Thymus (tissue), 11 donors: ENCODE results near the gene SOX14. TPM values are rescaled to one million over a fixed set of nuclear protein-coding genes. Genes with fewer than 3 reads are reported as not detected.

Experiments
- DNase-seq, 9 donors: peaks; one replicate each; pipeline ENCODE4 v3.0.0-alpha.2; 2013; ENCODE audit warnings: low spot score in 9 of 9, low read depth in 6 of 9, missing footprints in 1 of 9
- H3K27ac ChIP-seq, 2 donors: one replicate each; pipeline ENCODE4 v1.5.1; 2013; ENCODE audit warnings: control low read depth in 1 of 2, low read depth in 1 of 2, low read length in 1 of 2, mild to moderate bottlenecking in 1 of 2, moderate library complexity in 1 of 2
- H3K27me3 ChIP-seq, 2 donors: one replicate each; pipeline ENCODE4 v1.5.1; 2013; ENCODE audit warnings: low read length in 1 of 2; ENCODE audit not compliant: control insufficient read depth in 2 of 2, insufficient read depth in 1 of 2
- H3K36me3 ChIP-seq, 2 donors: one replicate each; pipeline ENCODE4 v1.5.1; 2013; ENCODE audit warnings: low read length in 1 of 2, mild to moderate bottlenecking in 1 of 2, moderate library complexity in 1 of 2; ENCODE audit not compliant: control insufficient read depth in 2 of 2, insufficient read depth in 2 of 2
- H3K4me1 ChIP-seq, 2 donors: one replicate each; pipeline ENCODE4 v1.5.1; 2013; ENCODE audit warnings: low read length in 2 of 2; ENCODE audit not compliant: control insufficient read depth in 2 of 2, insufficient read depth in 2 of 2
- H3K4me3 ChIP-seq, 2 donors: one replicate each; pipeline ENCODE4 v1.5.1; 2013; ENCODE audit warnings: low read length in 2 of 2, control low read depth in 1 of 2, mild to moderate bottlenecking in 1 of 2
- H3K9me3 ChIP-seq, 2 donors: one replicate each; pipeline ENCODE4 v1.5.1; 2013; ENCODE audit warnings: low read length in 1 of 2, mild to moderate bottlenecking in 1 of 2; ENCODE audit not compliant: control insufficient read depth in 2 of 2, insufficient read depth in 1 of 2
- WGBS: extraction: QIAGEN DNeasy Blood & Tissue Kit; methylation state at CpG from one replicate; pipeline ENCODE4 v1.1.7; 2013; 5-methylcytosine and 5-hydroxymethylcytosine counted together
- polyA plus RNA-seq: library from polyadenylated mRNA; stranded (reverse); fragments of 200-250 nt; gene quantifications from one replicate; pipeline ENCODE4 v1.2.3, GENCODE V29; 2013
- total RNA-seq: library from RNA; stranded (reverse); fragments of 120-200 nt; gene quantifications from one replicate; pipeline ENCODE4 v1.2.4, GENCODE V29; 2013
- donor health status: healthy.

Gene SOX14
- total and polyA plus RNA-seq, 2 donors = 0.07 to 0.09 TPM

- Histone ChIP-seq H3K4me1 (no peaks in the 10 kb centered on the region), H3K36me3 (no peaks in the 10 kb centered on the region), H3K27me3 (peaks cover 59 to 67% of the 10 kb centered on the region in 2 donors), H3K9me3 (peaks cover 0 to 14% of the 10 kb centered on the region in 2 donors), H3K27ac (no peak overlapping the region), H3K4me3 (no peak overlapping the region)
- no peak for DNase-seq
- 13% methylated on average over 7 of the region's 7 CpGs for WGBS
Observed at GRCh38 chr3:137772214-137772955, 8.3 kb downstream of the SOX14 start.

DNA sequence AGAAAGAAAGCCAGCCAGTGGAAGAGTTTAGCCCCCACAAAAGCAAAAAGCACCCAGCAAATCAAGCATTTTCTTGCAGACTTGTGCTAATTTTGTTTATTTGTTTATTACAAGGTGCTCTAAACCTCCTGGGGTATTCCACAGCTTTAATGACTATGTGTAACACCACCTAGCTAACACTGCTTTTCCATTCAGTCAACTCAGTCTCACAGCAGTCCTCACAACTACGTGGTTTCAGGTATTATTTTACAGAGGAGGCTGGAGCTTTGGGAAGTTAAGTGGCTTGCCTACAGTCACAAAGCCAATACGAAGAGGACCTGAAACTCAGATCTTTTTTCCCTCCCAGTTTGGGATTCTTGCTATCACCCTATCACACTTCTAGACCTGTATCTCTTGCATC is 14.8 kb downstream of the SOX14 start:
- H3K27ac ChIP-seq = no peak overlapping the region
- peaks cover 2 to 7% of the 10 kb centered on the region in 2 donors for H3K27me3 ChIP-seq
- H3K36me3 ChIP-seq = no peaks in the 10 kb centered on the region
- H3K4me3 ChIP-seq = no peak overlapping the region
- no peaks in the 10 kb centered on the region for H3K9me3 ChIP-seq
- WGBS = 24% methylated on average over 2 of the region's 2 CpGs
- DNase-seq = no peak
- H3K4me1 ChIP-seq = no peaks in the 10 kb centered on the region

- no peaks in the 10 kb centered on the region for H3K27me3 ChIP-seq
- DNase-seq = no peak
- no peaks in the 10 kb centered on the region for H3K36me3 ChIP-seq
- H3K4me3 ChIP-seq = no peak overlapping the region
- H3K4me1 ChIP-seq = no peaks in the 10 kb centered on the region
- 79% methylated on average over 6 of the region's 6 CpGs for WGBS
- no peaks in the 10 kb centered on the region for H3K9me3 ChIP-seq
- no peak overlapping the region for H3K27ac ChIP-seq
Observed at GRCh38 chr3:137787529-137787928, 23.4 kb downstream of the SOX14 start.

DNA sequence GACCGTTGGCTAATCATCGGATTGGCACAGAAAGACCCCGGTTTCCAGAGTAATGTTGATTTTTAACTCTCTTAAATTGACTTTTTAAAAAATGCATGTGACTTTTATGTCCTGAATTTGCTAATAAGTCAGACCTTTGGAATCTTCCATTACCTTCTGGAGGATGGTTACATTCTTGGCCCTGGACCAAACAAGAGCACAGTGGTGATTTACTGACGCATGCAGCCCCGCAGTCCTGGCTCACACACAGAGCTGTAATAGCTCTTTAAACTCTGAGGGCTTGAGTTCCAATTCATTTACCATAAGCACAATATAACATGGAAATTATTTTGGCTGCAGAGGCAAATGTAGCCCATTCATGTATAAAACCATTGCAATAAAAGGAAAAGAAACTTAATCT is 25.1 kb downstream of the SOX14 start:
- Histone ChIP-seq H3K4me1 (no peaks in the 10 kb centered on the region), H3K9me3 (no peaks in the 10 kb centered on the region), H3K27me3 (no peaks in the 10 kb centered on the region), H3K27ac (no peak overlapping the region), H3K36me3 (no peaks in the 10 kb centered on the region), H3K4me3 (no peak overlapping the region)
- no peak for DNase-seq
- WGBS = 87% methylated on average over 5 of the region's 5 CpGs

GRCh38 chr3:137792626-137793271 is 28.6 kb downstream of the SOX14 start:
- H3K4me1 ChIP-seq = no peaks in the 10 kb centered on the region
- no peak for DNase-seq
- WGBS = 6% methylated on average over 3 of the region's 3 CpGs
- no peaks in the 10 kb centered on the region for H3K27me3 ChIP-seq
- no peak overlapping the region for H3K4me3 ChIP-seq
- no peaks in the 10 kb centered on the region for H3K9me3 ChIP-seq
- no peaks in the 10 kb centered on the region for H3K36me3 ChIP-seq
- H3K27ac ChIP-seq = no peak overlapping the region

DNA sequence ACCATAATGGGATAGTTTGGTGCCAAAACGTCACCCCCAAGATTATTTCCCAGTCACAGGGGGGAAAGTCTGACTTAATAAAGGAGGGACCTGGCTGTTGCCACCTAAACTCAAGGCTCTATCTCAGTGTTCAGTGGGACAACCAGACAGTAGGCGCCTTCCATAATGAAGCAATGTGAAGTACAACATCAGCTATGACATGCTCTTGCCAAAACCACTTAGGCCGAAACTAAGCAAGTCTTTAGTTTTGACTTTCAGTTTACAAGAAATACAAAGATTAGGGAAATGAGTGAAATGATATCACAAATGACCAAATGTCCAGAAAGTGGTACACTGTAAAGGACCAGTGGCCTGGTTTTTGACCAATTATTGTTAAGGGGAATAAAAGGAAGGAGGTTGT is 32.9 kb downstream of the SOX14 start:
- H3K27ac ChIP-seq = no peak overlapping the region
- H3K27me3 ChIP-seq = no peaks in the 10 kb centered on the region
- 91% methylated on average over 3 of the region's 3 CpGs for WGBS
- no peaks in the 10 kb centered on the region for H3K9me3 ChIP-seq
- no peaks in the 10 kb centered on the region for H3K36me3 ChIP-seq
- H3K4me3 ChIP-seq = no peak overlapping the region
- no peaks in the 10 kb centered on the region for H3K4me1 ChIP-seq
- no peak for DNase-seq

- Histone ChIP-seq H3K4me3 (no peak overlapping the region), H3K9me3 (no peaks in the 10 kb centered on the region), H3K36me3 (no peaks in the 10 kb centered on the region), H3K27me3 (no peaks in the 10 kb centered on the region), H3K27ac (no peak overlapping the region), H3K4me1 (no peaks in the 10 kb centered on the region)
- WGBS = 86% methylated on average over 1 of the region's 1 CpG
- no peak for DNase-seq
Observed at GRCh38 chr3:137803215-137803614, 39.1 kb downstream of the SOX14 start.

DNA sequence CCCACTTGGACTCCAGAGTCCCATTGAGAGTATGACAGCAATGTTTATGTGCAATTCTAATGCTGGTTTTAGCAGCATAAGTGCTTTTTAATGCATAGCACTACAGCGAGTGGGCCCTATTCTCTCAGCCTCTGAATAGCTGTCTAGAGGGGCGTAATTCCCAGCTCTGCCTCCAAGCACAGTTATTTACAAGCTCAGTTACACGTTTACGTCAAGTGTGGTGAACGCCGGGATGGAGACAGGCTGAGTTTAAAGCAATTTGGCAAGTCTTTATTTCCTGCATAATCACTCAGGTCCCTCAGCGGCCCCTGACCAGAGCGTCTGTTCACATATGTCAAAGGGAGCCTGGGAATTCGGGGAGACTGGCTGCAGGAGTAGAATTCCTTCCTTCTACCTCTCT is 43.9 kb downstream of the SOX14 start:
- Histone ChIP-seq H3K36me3 (no peaks in the 10 kb centered on the region), H3K27ac (no peak overlapping the region), H3K9me3 (no peaks in the 10 kb centered on the region), H3K4me3 (no peak overlapping the region), H3K27me3 (no peaks in the 10 kb centered on the region), H3K4me1 (no peaks in the 10 kb centered on the region)
- no peak for DNase-seq
- 33% methylated on average over 9 of the region's 9 CpGs for WGBS

- Histone ChIP-seq H3K27ac (no peak overlapping the region), H3K9me3 (no peaks in the 10 kb centered on the region), H3K4me1 (no peaks in the 10 kb centered on the region), H3K4me3 (no peak overlapping the region), H3K27me3 (no peaks in the 10 kb centered on the region), H3K36me3 (no peaks in the 10 kb centered on the region)
- no peak for DNase-seq
Observed at GRCh38 chr3:137809509-137809908, 45.4 kb downstream of the SOX14 start.
